CD4-positive, alpha-beta memory T cell (primary cell): ENCODE results near the gene KRTAP5-8. TPM values are rescaled to one million over a fixed set of nuclear protein-coding genes. Genes with fewer than 3 reads are reported as not detected.
A peak's percentile ranks its signal among the peaks of the same experiment; 100 is the strongest.
"Not testable (repeated sequence)": the region's sequence is repeated elsewhere in the genome, so short reads cannot be mapped to it uniquely, and the experiment has no call there.

ENCODE experiments used
- CTCF ChIA-PET: fragments of 350-600 bp; sonication (Branson Sonifier 250); formaldehyde crosslinking; loops from one replicate; lab custom pipeline; 2021; ENCODE audit warnings: inconsistent platforms; ENCODE audit not compliant: partially characterized antibody; lab: Charles Lee
- POLR2A ChIA-PET: fragments of 350-600 bp; sonication (Branson Sonifier 250); formaldehyde crosslinking; loops from one replicate; lab custom pipeline; 2021; ENCODE audit not compliant: partially characterized antibody; lab: Charles Lee
- DNase-seq, 5 donors: peaks; one replicate each; pipeline versions ENCODE4 v3.0.0 to v3.0.0-alpha.2; 2020 to 2022; ENCODE audit warnings: mixed read lengths in 1 of 5
- H3K27ac ChIP-seq: one replicate; pipeline ENCODE4 v1.7.0; 2013; ENCODE audit warnings: low read depth, low read length
- H3K27me3 ChIP-seq: 2 replicates; pipeline ENCODE4 v1.7.0; 2013; ENCODE audit warnings: mild to moderate bottlenecking, low read length, moderate library complexity; ENCODE audit not compliant: insufficient read depth
- H3K36me3 ChIP-seq: 2 replicates; pipeline ENCODE4 v1.7.0; 2013; ENCODE audit warnings: mild to moderate bottlenecking, low read length, moderate library complexity; ENCODE audit not compliant: insufficient read depth
- H3K4me1 ChIP-seq: 2 replicates; pipeline ENCODE4 v1.7.0; 2013; ENCODE audit warnings: mild to moderate bottlenecking, low read length, moderate library complexity; ENCODE audit not compliant: insufficient read depth
- H3K4me3 ChIP-seq, 2 donors: one replicate each; pipeline ENCODE4 v1.7.0; 2013; ENCODE audit warnings: low read length in 2 of 2, mild to moderate bottlenecking in 1 of 2
- H3K9me3 ChIP-seq, 2 donors: one replicate each; pipeline ENCODE4 v1.7.0; 2013; ENCODE audit warnings: low read length in 2 of 2, control low read depth in 1 of 2; ENCODE audit not compliant: control insufficient read depth in 1 of 2
- H3K27ac Mint-ChIP-seq, 7 donors: one replicate each; pipeline ENCODE4 v1.8.0; 2020 to 2021; ENCODE audit warnings: mixed read lengths in 7 of 7, mild to moderate bottlenecking in 6 of 7, inconsistent platforms in 3 of 7, moderate library complexity in 3 of 7
- H3K27me3 Mint-ChIP-seq, 2 donors: one replicate each; pipeline ENCODE4 v1.8.0; 2020 to 2021; ENCODE audit warnings: mixed read lengths in 2 of 2
- H3K36me3 Mint-ChIP-seq, 2 donors: one replicate each; pipeline ENCODE4 v1.8.0; 2020 to 2021; ENCODE audit warnings: mixed read lengths in 2 of 2, inconsistent platforms in 1 of 2, mild to moderate bottlenecking in 1 of 2
- H3K4me1 Mint-ChIP-seq, 4 donors: one replicate each; pipeline ENCODE4 v1.8.0; 2020 to 2021; ENCODE audit warnings: mixed read lengths in 4 of 4, mild to moderate bottlenecking in 1 of 4
- H3K4me3 Mint-ChIP-seq, 8 donors: one replicate each; pipeline ENCODE4 v1.8.0; 2020 to 2021; ENCODE audit warnings: mixed read lengths in 8 of 8, mild to moderate bottlenecking in 7 of 8, moderate library complexity in 6 of 8, inconsistent platforms in 3 of 8
- H3K9me3 Mint-ChIP-seq, 8 donors: one replicate each; pipeline ENCODE4 v1.8.0; 2020 to 2021; ENCODE audit warnings: mixed read lengths in 8 of 8, mild to moderate bottlenecking in 5 of 8, inconsistent platforms in 3 of 8, moderate library complexity in 1 of 8
- intact Hi-C: fragments of 100-400 bp; cut with micrococcal nuclease; formaldehyde crosslinking; loops from one replicate; pipeline ENCODE4 v1.15.1; 2023
- polyA plus RNA-seq, 2 donors: library from polyadenylated mRNA; unstranded; fragments of 300-500 nt; fragmentation: Illumina TruSeq; gene quantifications; one replicate each; pipeline ENCODE4 v1.2.3, GENCODE V29; 2021
- total RNA-seq, 2 experiments: library from RNA; stranded (reverse); gene quantifications; one replicate each; pipeline ENCODE4 v1.2.3, GENCODE V29; 2021

The KRTAP5-8 gene, protein sequence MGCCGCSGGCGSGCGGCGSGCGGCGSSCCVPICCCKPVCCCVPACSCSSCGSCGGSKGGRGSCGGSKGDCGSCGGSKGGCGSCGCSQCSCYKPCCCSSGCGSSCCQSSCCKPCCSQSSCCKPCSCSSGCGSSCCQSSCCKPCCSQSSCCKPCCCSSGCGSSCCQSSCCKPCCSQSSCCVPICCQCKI
- not detected for total RNA-seq
- not detected for polyA plus RNA-seq

DNA sequence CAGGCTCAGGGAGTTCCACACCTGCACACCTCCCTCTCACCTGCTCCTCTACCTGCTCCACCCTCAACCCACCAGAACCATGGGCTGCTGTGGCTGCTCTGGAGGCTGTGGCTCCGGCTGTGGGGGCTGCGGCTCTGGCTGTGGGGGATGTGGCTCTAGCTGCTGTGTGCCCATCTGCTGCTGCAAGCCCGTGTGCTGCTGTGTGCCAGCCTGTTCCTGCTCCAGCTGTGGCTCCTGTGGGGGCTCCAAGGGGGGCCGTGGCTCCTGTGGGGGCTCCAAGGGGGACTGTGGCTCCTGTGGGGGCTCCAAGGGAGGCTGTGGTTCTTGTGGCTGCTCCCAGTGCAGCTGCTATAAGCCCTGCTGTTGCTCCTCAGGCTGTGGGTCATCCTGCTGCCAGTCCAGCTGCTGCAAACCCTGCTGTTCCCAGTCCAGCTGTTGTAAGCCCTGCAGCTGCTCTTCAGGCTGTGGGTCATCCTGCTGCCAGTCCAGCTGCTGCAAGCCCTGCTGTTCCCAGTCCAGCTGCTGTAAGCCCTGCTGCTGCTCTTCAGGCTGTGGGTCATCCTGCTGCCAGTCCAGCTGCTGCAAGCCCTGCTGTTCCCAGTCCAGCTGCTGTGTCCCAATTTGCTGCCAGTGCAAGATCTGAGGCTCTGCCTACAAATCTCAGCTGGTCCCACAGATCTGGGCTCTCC lies at the start of gene KRTAP5-8:
Gene KRTAP5-8, plus strand, starts transcription at position 49 of the 689 bp plus-strand sequence. Its CDS starts 31 bp downstream, at position 80.
- H3K4me1 ChIP-seq, intact Hi-C loops, H3K36me3 ChIP-seq, H3K36me3 Mint-ChIP-seq, H3K4me3 ChIP-seq, H3K4me3 Mint-ChIP-seq, H3K4me1 Mint-ChIP-seq, CTCF ChIA-PET, DNase-seq, H3K27me3 ChIP-seq, H3K27ac ChIP-seq, POLR2A ChIA-PET, H3K9me3 ChIP-seq: not testable (repeated sequence)
- peaks cover 0 to 18% (median 8%) of the 10 kb centered on the region in 8 donors for H3K9me3 Mint-ChIP-seq
- peak within 1 kb of the TSS in 1 of 7 donors; percentile 70 for H3K27ac Mint-ChIP-seq
- peaks cover 12 to 29% of the 10 kb centered on the region in 2 donors for H3K27me3 Mint-ChIP-seq

DNA sequence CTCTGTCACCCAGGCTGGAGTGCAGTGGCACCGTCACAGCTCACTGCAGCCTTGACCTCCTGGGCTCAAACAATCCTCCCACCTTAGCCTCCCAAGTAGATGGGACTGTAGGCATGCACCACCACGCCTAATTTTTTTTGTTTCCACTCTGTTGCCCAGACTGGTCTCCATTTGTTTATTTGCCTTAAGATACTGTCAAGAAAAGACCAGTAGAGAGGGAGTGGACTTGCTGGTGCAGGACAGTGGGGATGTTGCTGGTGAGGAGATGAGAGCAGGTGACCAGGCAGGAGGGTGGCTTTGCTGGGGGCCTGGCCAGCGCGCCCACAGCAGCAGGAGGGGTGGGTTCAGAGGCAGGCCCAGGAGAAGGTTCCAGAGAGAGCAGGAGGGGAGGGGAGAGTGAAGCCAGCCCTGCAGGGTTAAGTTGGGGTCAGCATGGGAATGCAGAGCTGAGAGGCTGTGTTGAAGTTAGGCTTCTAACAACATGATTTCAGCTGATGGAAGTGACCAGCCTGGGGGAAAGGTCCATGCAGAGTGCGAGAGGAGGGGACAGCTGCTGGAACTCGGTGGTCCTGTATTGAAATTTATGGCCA lies 49.0 kb upstream of the KRTAP5-8 start:
- CTCF ChIA-PET: no interaction called here
- Histone ChIP-seq H3K4me1 (no peaks in the 10 kb centered on the region), H3K4me3 (no peak overlapping the region), H3K36me3 (peaks cover 35% of the 10 kb centered on the region), H3K9me3 (no peaks in the 10 kb centered on the region), H3K27ac (no peak overlapping the region), H3K27me3 (no peaks in the 10 kb centered on the region)
- POLR2A ChIA-PET: no interaction called here
- no peak for DNase-seq
- peak overlapping the region in 4 of 7 donors; percentile 45 to 80 (median 66) for H3K27ac Mint-ChIP-seq
- H3K36me3 Mint-ChIP-seq: peaks cover 74 to 78% of the 10 kb centered on the region in 2 donors
- no peaks in the 10 kb centered on the region for H3K27me3 Mint-ChIP-seq
- H3K9me3 Mint-ChIP-seq: no peaks in the 10 kb centered on the region
- intact Hi-C loops: no loop called here
- H3K4me3 Mint-ChIP-seq: no peak overlapping the region
- H3K4me1 Mint-ChIP-seq: peaks cover 0 to 13% (median 8%) of the 10 kb centered on the region in 4 donors

DNA sequence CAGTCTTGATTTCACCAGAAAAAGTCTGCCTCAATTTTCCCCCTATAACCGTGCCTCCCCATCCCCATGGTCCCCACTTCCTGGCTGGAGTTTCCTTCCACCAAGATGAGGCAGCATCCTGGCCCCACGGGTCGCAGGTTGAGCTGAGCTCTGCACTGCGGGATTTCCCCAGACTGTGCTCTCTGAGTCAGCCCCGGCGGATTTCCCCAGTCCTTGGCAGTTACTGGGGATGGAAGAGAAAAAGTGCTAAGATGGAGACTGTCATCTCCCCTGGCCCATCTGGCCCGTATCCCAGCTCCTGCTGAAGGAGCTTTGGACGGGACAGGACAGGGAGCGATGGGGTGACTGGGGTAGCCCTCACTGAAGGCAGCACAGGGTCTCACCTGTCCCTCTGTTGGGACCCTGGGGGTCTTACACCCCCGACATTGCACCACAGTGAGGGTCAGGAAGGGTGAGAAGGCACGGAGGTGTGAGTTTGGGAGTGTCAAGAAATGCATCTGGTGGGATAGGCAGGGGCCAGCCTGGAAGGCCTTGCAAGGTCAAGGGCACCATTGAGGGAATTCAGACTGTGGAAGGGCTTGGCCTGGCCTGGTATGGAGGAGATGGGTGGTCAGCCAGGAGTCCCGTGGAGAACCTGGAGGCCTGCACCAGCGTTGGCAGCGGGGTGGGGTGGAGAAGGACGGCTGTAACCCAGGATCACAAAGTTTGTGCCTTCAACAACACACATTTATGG lies 48.3 kb upstream of the KRTAP5-8 start:
- no peaks in the 10 kb centered on the region for H3K4me1 ChIP-seq
- Mint-ChIP-seq H3K4me1 (peaks cover 0 to 14% (median 8%) of the 10 kb centered on the region in 4 donors), H3K27ac (peak overlapping the region in 3 of 7 donors; percentile 42 to 69 (median 46)), H3K27me3 (no peaks in the 10 kb centered on the region), H3K4me3 (no peak overlapping the region), H3K9me3 (no peaks in the 10 kb centered on the region), H3K36me3 (peaks cover 73 to 76% of the 10 kb centered on the region in 2 donors)
- ChIA-PET POLR2A (no interaction called here), CTCF (no interaction called here)
- DNase-seq: no peak
- no peaks in the 10 kb centered on the region for H3K27me3 ChIP-seq
- no peak overlapping the region for H3K4me3 ChIP-seq
- H3K36me3 ChIP-seq: peaks cover 33% of the 10 kb centered on the region
- H3K9me3 ChIP-seq: no peaks in the 10 kb centered on the region
- intact Hi-C loops: no loop called here
- H3K27ac ChIP-seq: no peak overlapping the region

DNA sequence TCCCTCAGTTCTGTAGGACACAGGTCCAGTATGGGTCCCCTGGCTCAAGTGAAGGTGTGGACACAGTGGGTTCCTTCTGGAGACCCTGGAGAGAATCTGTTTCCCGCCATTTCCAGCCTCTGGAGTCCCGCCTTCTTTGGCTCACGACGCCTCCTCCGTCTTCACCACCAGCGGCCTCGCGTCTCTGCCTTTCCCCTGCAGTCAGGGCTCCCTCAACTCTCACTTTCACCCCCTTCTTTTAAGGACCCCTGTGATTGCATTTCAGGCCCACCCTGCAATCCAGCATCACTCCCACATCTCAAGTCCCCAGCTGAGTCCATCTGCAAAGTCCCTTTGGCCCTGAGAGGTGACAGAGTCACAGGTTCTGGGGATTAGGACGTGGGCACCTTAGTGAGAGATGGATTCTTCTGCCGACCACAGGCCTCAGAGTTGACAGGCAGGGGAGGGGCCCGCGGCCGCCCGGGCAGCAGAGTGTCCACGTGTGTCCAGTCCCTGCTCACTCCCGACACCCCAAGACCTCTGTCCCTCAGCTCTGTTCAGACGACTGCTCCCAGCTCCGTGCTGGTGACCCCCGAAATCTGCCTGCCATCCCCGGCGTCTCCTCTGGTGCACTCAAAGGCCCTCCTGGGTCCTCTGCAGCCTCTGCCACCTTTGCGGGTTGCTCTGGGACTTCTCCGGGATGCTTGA lies 47.6 kb upstream of the KRTAP5-8 start:
- H3K27ac ChIP-seq: no peak overlapping the region
- ChIA-PET POLR2A (no interaction called here), CTCF (no interaction called here)
- no peaks in the 10 kb centered on the region for H3K9me3 ChIP-seq
- H3K27me3 ChIP-seq: no peaks in the 10 kb centered on the region
- DNase-seq: no peak
- peaks cover 0 to 11% (median 8%) of the 10 kb centered on the region in 4 donors for H3K4me1 Mint-ChIP-seq
- H3K27me3 Mint-ChIP-seq: no peaks in the 10 kb centered on the region
- no peak overlapping the region for H3K4me3 Mint-ChIP-seq
- peak overlapping the region in 1 of 7 donors; percentile 59 for H3K27ac Mint-ChIP-seq
- intact Hi-C loops: no loop called here
- no peaks in the 10 kb centered on the region for H3K4me1 ChIP-seq
- H3K4me3 ChIP-seq: no peak overlapping the region
- H3K9me3 Mint-ChIP-seq: no peaks in the 10 kb centered on the region
- peaks cover 73 to 74% of the 10 kb centered on the region in 2 donors for H3K36me3 Mint-ChIP-seq
- peaks cover 31% of the 10 kb centered on the region for H3K36me3 ChIP-seq

DNA sequence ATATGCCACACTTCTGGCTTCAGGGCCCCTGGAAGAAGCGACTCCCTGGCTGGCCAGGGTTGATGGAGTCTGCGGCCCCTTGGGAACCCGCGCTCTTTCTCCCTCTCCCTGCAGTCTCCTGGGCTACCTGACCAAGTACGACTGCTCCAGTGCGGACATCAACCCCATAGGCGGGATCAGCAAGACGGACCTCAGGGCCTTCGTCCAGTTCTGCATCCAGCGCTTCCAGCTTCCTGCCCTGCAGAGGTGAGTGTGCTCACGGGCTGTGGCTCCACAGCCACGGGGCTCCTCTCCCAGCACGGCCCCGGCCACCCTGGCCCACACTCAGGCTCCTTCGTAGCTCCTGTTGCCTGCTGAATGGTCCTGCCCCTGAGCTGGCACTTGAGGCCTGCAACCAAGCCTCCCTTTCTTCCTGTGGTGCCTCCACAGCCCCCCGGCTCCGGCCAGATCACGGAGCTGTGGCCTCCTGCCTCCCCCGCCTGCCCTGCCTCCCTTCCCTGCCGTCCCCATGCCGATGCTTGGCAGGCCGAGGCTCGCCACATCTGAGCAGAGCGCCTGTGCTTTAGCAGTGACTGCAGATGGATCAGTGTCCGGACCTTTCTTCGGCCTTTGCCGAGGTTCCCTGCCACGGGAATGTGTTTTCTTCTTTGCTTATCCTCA lies 47.0 kb upstream of the KRTAP5-8 start:
- Histone ChIP-seq H3K36me3 (peaks cover 32% of the 10 kb centered on the region), H3K9me3 (no peaks in the 10 kb centered on the region), H3K27me3 (no peaks in the 10 kb centered on the region), H3K27ac (no peak overlapping the region), H3K4me3 (no peak overlapping the region), H3K4me1 (no peaks in the 10 kb centered on the region)
- no peaks in the 10 kb centered on the region for H3K9me3 Mint-ChIP-seq
- H3K4me1 Mint-ChIP-seq: peaks cover 0 to 11% (median 8%) of the 10 kb centered on the region in 4 donors
- no peak overlapping the region for H3K4me3 Mint-ChIP-seq
- peak overlapping the region in 1 of 7 donors; percentile 47 for H3K27ac Mint-ChIP-seq
- ChIA-PET POLR2A (no interaction called here), CTCF (no interaction called here)
- no peaks in the 10 kb centered on the region for H3K27me3 Mint-ChIP-seq
- no peak for DNase-seq
- intact Hi-C loops: no loop called here
- peaks cover 73 to 74% of the 10 kb centered on the region in 2 donors for H3K36me3 Mint-ChIP-seq

DNA sequence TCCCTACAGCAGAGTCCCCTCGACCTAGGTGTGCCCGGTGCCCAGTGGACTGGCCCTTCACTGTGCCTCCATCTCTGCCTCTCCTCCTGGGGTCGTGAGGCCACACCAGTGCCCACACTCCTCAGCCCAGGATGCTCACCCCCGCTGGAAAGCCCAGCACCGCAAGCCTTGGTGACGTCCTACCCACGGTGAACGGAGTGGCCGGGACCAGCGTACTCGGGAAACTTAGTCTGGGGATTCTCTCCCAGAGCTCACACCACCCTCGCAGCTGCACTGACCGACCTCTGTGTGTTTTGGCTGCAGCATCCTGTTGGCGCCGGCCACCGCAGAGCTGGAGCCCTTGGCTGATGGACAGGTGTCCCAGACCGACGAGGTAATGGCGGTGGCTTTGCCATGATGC lies 46.3 kb upstream of the KRTAP5-8 start:
- Mint-ChIP-seq H3K36me3 (peaks cover 72 to 73% of the 10 kb centered on the region in 2 donors), H3K9me3 (no peaks in the 10 kb centered on the region), H3K4me3 (no peak overlapping the region), H3K4me1 (peaks cover 0 to 9% (median 6%) of the 10 kb centered on the region in 4 donors), H3K27me3 (no peaks in the 10 kb centered on the region), H3K27ac (no peak overlapping the region)
- DNase-seq: no peak
- POLR2A ChIA-PET: no interaction called here
- CTCF ChIA-PET: no interaction called here
- H3K27ac ChIP-seq: no peak overlapping the region
- H3K4me1 ChIP-seq: no peaks in the 10 kb centered on the region
- H3K27me3 ChIP-seq: no peaks in the 10 kb centered on the region
- no peaks in the 10 kb centered on the region for H3K9me3 ChIP-seq
- no peak overlapping the region for H3K4me3 ChIP-seq
- intact Hi-C loops: no loop called here
- peaks cover 32% of the 10 kb centered on the region for H3K36me3 ChIP-seq
